Tibial nerve (tissue), 3 donors: ENCODE data around the gene ZGPAT.
"Not testable (repeated sequence)": the region's sequence is repeated elsewhere in the genome, so short reads cannot be mapped to it uniquely, and the experiment has no call there.

Source experiments
- CTCF ChIP-seq, 5 experiments: fragments of 200-600 bp in 3 of 5; fragments of 450-650 bp in 2 of 5; sonication (generic) in 3 of 5; IDR thresholded peaks; one replicate each; pipeline ENCODE4 v1.5.1; 2016 to 2019; ENCODE audit warnings: antibody characterized with exemption in 5 of 5, mild to moderate bottlenecking in 3 of 5, moderate library complexity in 2 of 5
- POLR2A ChIP-seq, 2 donors: fragments of 450-650 bp; IDR thresholded peaks; one replicate each; pipeline ENCODE4 v1.6.1; 2017; ENCODE audit warnings: antibody characterized with exemption in 2 of 2, mild to moderate bottlenecking in 2 of 2, moderate library complexity in 2 of 2

GRCh38 chr20:63730189-63730733 lies 22.4 kb downstream of the ZGPAT start:
- not testable (repeated sequence) for TF ChIP-seq CTCF, POLR2A (IDR thresholded peaks at IDR 0.05)
